ENCODE data around the gene ZMYM5. TPM values are rescaled to one million over a fixed set of nuclear protein-coding genes. Genes with fewer than 3 reads are reported as not detected.
A peak's percentile ranks its signal among the peaks of the same experiment; 100 is the strongest.
"Not testable (repeated sequence)": the region's sequence is repeated elsewhere in the genome, so short reads cannot be mapped to it uniquely, and the experiment has no call there.

Gene ZMYM5
- polyA plus RNA-seq, 3 donors from 2014 or later = 17.5 to 30.1 (median 25.9) TPM

- peak in 1 of 3 donors; percentile 7 for DNase-seq
- peak overlapping the region; percentile 88 to 98 (median 94) for H3K4me3 Mint-ChIP-seq
- peaks cover 0 to 10% (median 5%) of the 10 kb centered on the region in 3 donors for H3K36me3 Mint-ChIP-seq
- peaks cover 47 to 59% of the 10 kb centered on the region in 2 donors for H3K4me1 Mint-ChIP-seq
- peak overlapping the region; percentile 94 to 97 (median 96) for H3K27ac Mint-ChIP-seq
- peaks cover 7 to 17% (median 8%) of the 10 kb centered on the region in 3 donors for H3K27me3 Mint-ChIP-seq (ENCODE audit: low read depth in 3 of 3)
- no peaks in the 10 kb centered on the region for H3K9me3 Mint-ChIP-seq
These were observed 2.4 kb downstream of the ZMYM5 start for GRCh38 chr13:19860884-19861655.

- Mint-ChIP-seq H3K27ac (peak overlapping the region in 1 of 6 donors; percentile 76), H3K4me1 (peaks cover 40 to 54% of the 10 kb centered on the region in 2 donors), H3K4me3 (peak overlapping the region in 2 of 5 donors; percentile 21 to 41), H3K36me3 (peaks cover 0 to 11% (median 7%) of the 10 kb centered on the region in 3 donors)
- H3K9me3 Mint-ChIP-seq; H3K27me3 Mint-ChIP-seq (ENCODE audit: low read depth in 3 of 3); DNase-seq: not testable (repeated sequence)
These were observed 5.8 kb downstream of the ZMYM5 start for GRCh38 chr13:19857637-19858036.

- H3K27ac Mint-ChIP-seq = peak overlapping the region in 1 of 6 donors; percentile 57
- no peak overlapping the region for H3K4me3 Mint-ChIP-seq
- H3K36me3 Mint-ChIP-seq = peaks cover 5 to 26% (median 11%) of the 10 kb centered on the region in 3 donors
These were observed 10.7 kb downstream of the ZMYM5 start for GRCh38 chr13:19852766-19853165.

GRCh38 chr13:19845758-19846157 lies 17.7 kb downstream of the ZMYM5 start:
- Mint-ChIP-seq H3K27ac (peak overlapping the region in 5 of 6 donors; percentile 18 to 59 (median 39)), H3K9me3 (no peaks in the 10 kb centered on the region), H3K4me1 (peaks cover 12 to 22% of the 10 kb centered on the region in 2 donors), H3K27me3 (ENCODE audit: low read depth in 3 of 3) (peaks cover 0 to 1% (median 0%) of the 10 kb centered on the region in 3 donors), H3K4me3 (no peak overlapping the region), H3K36me3 (peaks cover 0 to 10% (median 0%) of the 10 kb centered on the region in 3 donors)
- no peak for DNase-seq

More at GRCh38 chr13:19852766-19853165, 10.7 kb downstream of the ZMYM5 start:
- H3K9me3 Mint-ChIP-seq = no peaks in the 10 kb centered on the region
- DNase-seq = no peak
- H3K27me3 Mint-ChIP-seq (ENCODE audit: low read depth in 3 of 3) = no peaks in the 10 kb centered on the region
- peaks cover 15 to 36% of the 10 kb centered on the region in 2 donors for H3K4me1 Mint-ChIP-seq

- H3K9me3 Mint-ChIP-seq = no peaks in the 10 kb centered on the region
- no peak overlapping the region for H3K4me3 Mint-ChIP-seq
- peaks cover 10 to 32% (median 19%) of the 10 kb centered on the region in 3 donors for H3K36me3 Mint-ChIP-seq
- H3K27ac Mint-ChIP-seq = peak overlapping the region in 2 of 6 donors; percentile 8 to 64
- H3K4me1 Mint-ChIP-seq = peaks cover 3 to 8% of the 10 kb centered on the region in 2 donors
- no peak for DNase-seq
- peaks cover 0 to 1% (median 0%) of the 10 kb centered on the region in 3 donors for H3K27me3 Mint-ChIP-seq (ENCODE audit: low read depth in 3 of 3)
These were observed 24.6 kb downstream of the ZMYM5 start for GRCh38 chr13:19838865-19839275.

GRCh38 chr13:19836472-19836871 lies 27.0 kb downstream of the ZMYM5 start:
- Mint-ChIP-seq H3K36me3 (peaks cover 14 to 42% (median 27%) of the 10 kb centered on the region in 3 donors), H3K27ac (peak overlapping the region in 2 of 6 donors; percentile 20 to 55), H3K9me3 (no peaks in the 10 kb centered on the region), H3K4me1 (peaks cover 3 to 8% of the 10 kb centered on the region in 2 donors), H3K27me3 (ENCODE audit: low read depth in 3 of 3) (peaks cover 0 to 1% (median 0%) of the 10 kb centered on the region in 3 donors), H3K4me3 (no peak overlapping the region)
- no peak for DNase-seq

- Mint-ChIP-seq H3K27me3 (ENCODE audit: low read depth in 3 of 3) (no peaks in the 10 kb centered on the region), H3K9me3 (no peaks in the 10 kb centered on the region), H3K27ac (no peak overlapping the region), H3K4me3 (no peak overlapping the region), H3K36me3 (peaks cover 18 to 43% (median 31%) of the 10 kb centered on the region in 3 donors), H3K4me1 (peaks cover 3 to 8% of the 10 kb centered on the region in 2 donors)
- no peak for DNase-seq
These were observed 28.7 kb downstream of the ZMYM5 start for GRCh38 chr13:19834704-19835103.

GRCh38 chr13:19822673-19823072 lies 40.8 kb downstream of the ZMYM5 start:
- Mint-ChIP-seq H3K27me3 (ENCODE audit: low read depth in 3 of 3) (no peaks in the 10 kb centered on the region), H3K4me1 (peaks cover 8 to 13% of the 10 kb centered on the region in 2 donors), H3K4me3 (no peak overlapping the region), H3K27ac (no peak overlapping the region), H3K36me3 (peaks cover 11 to 26% (median 24%) of the 10 kb centered on the region in 3 donors), H3K9me3 (no peaks in the 10 kb centered on the region)
- no peak for DNase-seq

- Mint-ChIP-seq H3K27ac (peak overlapping the region in 3 of 6 donors; percentile 79 to 87 (median 85)), H3K4me1 (peaks cover 16 to 23% of the 10 kb centered on the region in 2 donors), H3K9me3 (no peaks in the 10 kb centered on the region), H3K4me3 (no peak overlapping the region), H3K36me3 (peaks cover 14 to 27% (median 14%) of the 10 kb centered on the region in 3 donors), H3K27me3 (ENCODE audit: low read depth in 3 of 3) (peaks cover 0 to 3% (median 0%) of the 10 kb centered on the region in 3 donors)
- peak in 2 of 3 donors; percentile 12 to 19 for DNase-seq
These were observed 45.1 kb downstream of the ZMYM5 start for GRCh38 chr13:19818223-19818842.

- Mint-ChIP-seq H3K9me3 (no peaks in the 10 kb centered on the region), H3K27ac (peak overlapping the region; percentile 2 to 87 (median 78)), H3K4me1 (peaks cover 16 to 23% of the 10 kb centered on the region in 2 donors), H3K4me3 (peak overlapping the region in 3 of 5 donors; percentile 8 to 52 (median 19)), H3K27me3 (ENCODE audit: low read depth in 3 of 3) (peaks cover 0 to 3% (median 0%) of the 10 kb centered on the region in 3 donors), H3K36me3 (peaks cover 14 to 27% (median 14%) of the 10 kb centered on the region in 3 donors)
- DNase-seq = no peak
These were observed 45.8 kb downstream of the ZMYM5 start for GRCh38 chr13:19817510-19818158.

GRCh38 chr13:19817106-19817505 lies 46.3 kb downstream of the ZMYM5 start:
- peaks cover 16 to 23% of the 10 kb centered on the region in 2 donors for H3K4me1 Mint-ChIP-seq
- no peaks in the 10 kb centered on the region for H3K9me3 Mint-ChIP-seq
- DNase-seq = peak; percentile 63 to 72 (median 67)
- peaks cover 0 to 3% (median 0%) of the 10 kb centered on the region in 3 donors for H3K27me3 Mint-ChIP-seq (ENCODE audit: low read depth in 3 of 3)
- H3K27ac Mint-ChIP-seq = peak overlapping the region; percentile 2 to 87 (median 78)
- H3K36me3 Mint-ChIP-seq = peaks cover 14 to 24% (median 17%) of the 10 kb centered on the region in 3 donors
- peak overlapping the region in 3 of 5 donors; percentile 8 to 52 (median 19) for H3K4me3 Mint-ChIP-seq

GRCh38 chr13:19815842-19816241 lies 47.6 kb downstream of the ZMYM5 start:
- H3K27me3 Mint-ChIP-seq (ENCODE audit: low read depth in 3 of 3); H3K4me3 Mint-ChIP-seq; H3K27ac Mint-ChIP-seq; H3K9me3 Mint-ChIP-seq; DNase-seq: not testable (repeated sequence)
- Mint-ChIP-seq H3K4me1 (peaks cover 14 to 23% of the 10 kb centered on the region in 2 donors), H3K36me3 (peaks cover 14 to 25% (median 17%) of the 10 kb centered on the region in 3 donors)

All from immature natural killer cell (primary cell).